Measurements from ENCODE around the gene SLC44A3. TPM values are rescaled to one million over a fixed set of nuclear protein-coding genes. Genes with fewer than 3 reads are reported as not detected.

SLC44A3 gene
- total RNA-seq, 2 donors from 2014 or later: 5.5 to 6.3 TPM

GRCh38 chr1:94903280-94904009, 83.3 kb downstream of the SLC44A3 start:
- peaks cover 67% of the 10 kb centered on the region for H3K36me3 Mint-ChIP-seq (ENCODE audit: low read depth)
- peaks cover 86% of the 10 kb centered on the region for H3K36me3 ChIP-seq (ENCODE audit: control insufficient read depth, insufficient read depth, low read length)
- DNase-seq: peak; percentile 47
- no peak overlapping the region for H3K4me3 ChIP-seq (ENCODE audit: low read length)
- no peaks in the 10 kb centered on the region for H3K9me3 ChIP-seq (ENCODE audit: control insufficient read depth, low read length)
- H3K9ac ChIP-seq (ENCODE audit: extremely low read depth, low read length, poor library complexity, severe bottlenecking): no peak overlapping the region
- no peaks in the 10 kb centered on the region for H3K27me3 Mint-ChIP-seq (ENCODE audit: insufficient read depth)
- H3K27ac Mint-ChIP-seq: peak overlapping the region; percentile 29
- H3K4me3 Mint-ChIP-seq: no peak overlapping the region
- TF ChIP-seq CTCF (conservative IDR thresholded peaks at IDR 0.05): no peak
- H3K9me3 Mint-ChIP-seq: no peaks in the 10 kb centered on the region
- WGBS, 2 experiments (ENCODE audit: insufficient coverage in 1 of 2, insufficient read length in 1 of 2): 93 to 97% methylated on average over 7 of the region's 7 CpGs
- H3K4me1 ChIP-seq (ENCODE audit: control insufficient read depth, insufficient read depth, low read length): no peaks in the 10 kb centered on the region
- H3K27ac ChIP-seq (ENCODE audit: low read depth, low read length): no peak overlapping the region
- no peaks in the 10 kb centered on the region for H3K27me3 ChIP-seq (ENCODE audit: control insufficient read depth, insufficient read depth, low read length, poor library complexity, severe bottlenecking)
- H3K4me1 Mint-ChIP-seq: no peaks in the 10 kb centered on the region

- Mint-ChIP-seq H3K9me3 (no peaks in the 10 kb centered on the region), H3K27ac (peak overlapping the region; percentile 42), H3K27me3 (ENCODE audit: insufficient read depth) (no peaks in the 10 kb centered on the region), H3K4me1 (peaks cover 9% of the 10 kb centered on the region), H3K4me3 (no peak overlapping the region), H3K36me3 (ENCODE audit: low read depth) (peaks cover 65% of the 10 kb centered on the region)
- Histone ChIP-seq H3K27ac (ENCODE audit: low read depth, low read length) (no peak overlapping the region), H3K9me3 (ENCODE audit: control insufficient read depth, low read length) (no peaks in the 10 kb centered on the region), H3K4me3 (ENCODE audit: low read length) (no peak overlapping the region), H3K4me1 (ENCODE audit: control insufficient read depth, insufficient read depth, low read length) (no peaks in the 10 kb centered on the region), H3K36me3 (ENCODE audit: control insufficient read depth, insufficient read depth, low read length) (peaks cover 83% of the 10 kb centered on the region), H3K27me3 (ENCODE audit: control insufficient read depth, insufficient read depth, low read length, poor library complexity, severe bottlenecking) (no peaks in the 10 kb centered on the region), H3K9ac (ENCODE audit: extremely low read depth, low read length, poor library complexity, severe bottlenecking) (no peak overlapping the region)
- 87 to 96% methylated on average over 2 to 4 of the region's 4 CpGs for WGBS, 2 experiments (ENCODE audit: insufficient coverage in 1 of 2, insufficient read length in 1 of 2)
- no peak for TF ChIP-seq CTCF (conservative IDR thresholded peaks at IDR 0.05)
- DNase-seq: peak; percentile 36
Measured at GRCh38 chr1:94905207-94905606, 85.0 kb downstream of the SLC44A3 start.

- no peak overlapping the region for H3K4me3 ChIP-seq (ENCODE audit: low read length)
- peaks cover 64% of the 10 kb centered on the region for H3K36me3 Mint-ChIP-seq (ENCODE audit: low read depth)
- peak overlapping the region; percentile 54 for H3K27ac Mint-ChIP-seq
- no peaks in the 10 kb centered on the region for H3K9me3 Mint-ChIP-seq
- H3K4me1 Mint-ChIP-seq: peaks cover 20% of the 10 kb centered on the region
- no peak for TF ChIP-seq CTCF (conservative IDR thresholded peaks at IDR 0.05)
- H3K36me3 ChIP-seq (ENCODE audit: control insufficient read depth, insufficient read depth, low read length): peaks cover 85% of the 10 kb centered on the region
- no peak overlapping the region for H3K27ac ChIP-seq (ENCODE audit: low read depth, low read length)
- no peaks in the 10 kb centered on the region for H3K27me3 Mint-ChIP-seq (ENCODE audit: insufficient read depth)
- no peak for DNase-seq
- H3K4me1 ChIP-seq (ENCODE audit: control insufficient read depth, insufficient read depth, low read length): peaks cover 3% of the 10 kb centered on the region
- H3K9ac ChIP-seq (ENCODE audit: extremely low read depth, low read length, poor library complexity, severe bottlenecking): no peak overlapping the region
- no peak overlapping the region for H3K4me3 Mint-ChIP-seq
- no peaks in the 10 kb centered on the region for H3K9me3 ChIP-seq (ENCODE audit: control insufficient read depth, low read length)
- no peaks in the 10 kb centered on the region for H3K27me3 ChIP-seq (ENCODE audit: control insufficient read depth, insufficient read depth, low read length, poor library complexity, severe bottlenecking)
- WGBS, 2 experiments (ENCODE audit: insufficient coverage in 1 of 2, insufficient read length in 1 of 2): 100% methylated on average over 2 to 4 of the region's 5 CpGs
Measured at GRCh38 chr1:94906382-94906781, 86.2 kb downstream of the SLC44A3 start.
